Brain microvascular endothelial cell (primary cell): ENCODE measurements around the gene CAMK1D.

Experiments
- DNase-seq: peaks from one replicate; pipeline ENCODE4 v3.0.0-alpha.2; 2020
- H3K27ac ChIP-seq: fragments of 250-450 bp; sonication (Bioruptor Pico); 2 replicates; pipeline ENCODE4 v1.5.1; 2020; ENCODE audit warnings: mild to moderate bottlenecking, moderate library complexity
- H3K27me3 ChIP-seq: fragments of 250-450 bp; sonication (Bioruptor Pico); replicated peaks from 2 replicates; pipeline ENCODE4 v1.5.1; 2020; ENCODE audit warnings: mild to moderate bottlenecking
- H3K36me3 ChIP-seq: fragments of 250-450 bp; sonication (Bioruptor Pico); replicated peaks from 2 replicates; pipeline ENCODE4 v1.5.1; 2020; ENCODE audit warnings: mild to moderate bottlenecking
- H3K4me3 ChIP-seq: 2 replicates; pipeline ENCODE4 v1.5.1; 2011; ENCODE audit warnings: low read depth, mild to moderate bottlenecking, control low read depth, low read length, moderate library complexity
- CTCF ChIP-seq: IDR thresholded peaks from 2 replicates; pipeline ENCODE4 v1.5.1; 2011; ENCODE audit warnings: low read depth, mild to moderate bottlenecking, moderate library complexity, low read length, control low read depth, inconsistent platforms; ENCODE audit errors: missing control alignments
- in situ Hi-C: cut with HindIII; loops from 2 replicates; pipeline ENCODE4 v1.10.0; 2017; ENCODE audit warnings: low sequenced_read_pairs, low pct_ligation_motif_present

The CAMK1D gene

DNA sequence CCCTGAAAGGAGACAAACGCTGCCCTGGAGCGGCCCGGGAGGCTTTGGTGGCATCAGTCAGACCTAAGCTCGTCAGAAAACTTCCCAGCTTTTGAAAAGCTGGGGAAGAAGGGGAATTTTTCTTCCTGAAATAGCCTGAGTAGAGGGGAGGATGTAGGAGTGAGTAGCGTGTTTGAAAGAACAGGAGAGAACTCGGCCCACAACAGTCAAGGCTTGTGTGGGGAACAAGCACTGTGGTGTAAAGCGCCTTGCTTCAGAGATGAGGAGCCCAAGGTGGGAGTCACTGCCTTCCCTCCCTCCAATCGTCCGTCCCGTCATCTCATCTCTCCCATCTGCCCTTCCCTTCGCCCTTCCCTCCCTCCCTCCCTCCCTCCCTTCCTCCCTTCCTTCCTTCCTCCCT is 273.3 kb downstream of the CAMK1D start:
- no peak for DNase-seq
- no peak for TF ChIP-seq CTCF
- Histone ChIP-seq H3K36me3 (no peaks in the 10 kb centered on the region), H3K4me3 (no peak overlapping the region), H3K27ac (no peak overlapping the region), H3K27me3 (no peaks in the 10 kb centered on the region)
- in situ Hi-C loops = no loop called here

GRCh38 chr10:12625393-12626023 is 276.2 kb downstream of the CAMK1D start:
- in situ Hi-C loops = no loop called here
- no peak for TF ChIP-seq CTCF
- no peaks in the 10 kb centered on the region for H3K27me3 ChIP-seq

DNA sequence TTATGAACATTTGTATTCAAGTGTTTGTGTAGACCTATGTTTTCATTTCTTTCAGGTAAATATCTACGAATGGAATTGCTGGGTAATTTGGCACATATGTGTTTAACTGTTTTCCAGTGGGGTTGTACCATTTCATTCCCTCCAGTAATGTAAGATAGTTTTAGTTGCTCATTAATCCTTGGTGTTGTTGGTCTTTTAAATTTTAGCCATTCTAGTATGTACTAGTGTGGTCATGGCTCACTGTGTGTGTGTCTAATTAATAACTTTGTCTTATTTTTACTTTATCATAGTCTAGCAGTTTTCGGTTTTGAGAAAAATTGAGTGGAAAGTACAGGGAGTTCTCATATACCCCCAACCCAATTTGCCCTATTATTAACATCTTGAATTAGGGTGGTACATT is 278.8 kb downstream of the CAMK1D start:
- Histone ChIP-seq H3K27me3 (no peaks in the 10 kb centered on the region), H3K36me3 (no peaks in the 10 kb centered on the region), H3K27ac (no peak overlapping the region), H3K4me3 (no peak overlapping the region)
- TF ChIP-seq CTCF = no peak
- DNase-seq = no peak
- in situ Hi-C loops = no loop called here

More at GRCh38 chr10:12625393-12626023, 276.2 kb downstream of the CAMK1D start:
- H3K4me3 ChIP-seq = no peak overlapping the region
- H3K27ac ChIP-seq = no peak overlapping the region
- no peak for DNase-seq
- no peaks in the 10 kb centered on the region for H3K36me3 ChIP-seq

GRCh38 chr10:12628964-12629766 is 279.8 kb downstream of the CAMK1D start:
- Histone ChIP-seq H3K27me3 (no peaks in the 10 kb centered on the region), H3K27ac (no peak overlapping the region), H3K36me3 (no peaks in the 10 kb centered on the region), H3K4me3 (no peak overlapping the region)
- no peak for TF ChIP-seq CTCF
- in situ Hi-C loops = no loop called here
- no peak for DNase-seq

DNA sequence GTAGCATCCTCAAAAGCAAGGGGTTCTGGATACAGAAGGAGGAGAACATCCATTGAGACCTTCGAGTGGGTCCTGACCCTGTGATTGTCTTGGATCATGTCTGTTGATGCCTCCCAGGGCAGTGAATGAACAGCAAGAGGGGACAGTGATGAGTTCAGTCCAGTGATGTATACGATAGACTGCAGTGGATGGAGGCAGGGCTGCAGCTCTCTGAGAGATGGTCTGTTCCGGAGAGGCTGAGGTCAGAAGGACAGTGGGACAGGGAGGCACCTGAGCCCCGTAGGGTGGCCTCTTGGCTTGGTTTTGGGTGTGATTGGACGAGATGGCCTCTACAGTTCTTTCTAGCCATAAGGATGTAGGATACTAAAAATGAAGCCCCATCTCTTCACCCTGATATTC is 280.4 kb downstream of the CAMK1D start:
- DNase-seq = no peak
- H3K27me3 ChIP-seq = no peaks in the 10 kb centered on the region
- no peaks in the 10 kb centered on the region for H3K36me3 ChIP-seq
- no peak for TF ChIP-seq CTCF
- no peak overlapping the region for H3K4me3 ChIP-seq
- in situ Hi-C loops = no loop called here
- H3K27ac ChIP-seq = no peak overlapping the region
